Neural crest cell (in vitro differentiated cells): Measurements from ENCODE around the gene SMARCAL1. TPM values are rescaled to one million over a fixed set of nuclear protein-coding genes. Genes with fewer than 3 reads are reported as not detected.
"Not testable (repeated sequence)": the region's sequence is repeated elsewhere in the genome, so short reads cannot be mapped to it uniquely, and the experiment has no call there.

Experiments
- DNase-seq: peaks from one replicate; pipeline ENCODE4 v3.0.0; 2021; ENCODE audit warnings: low read depth, mixed read lengths, low spot score
- H3K27ac Mint-ChIP-seq: one replicate; pipeline ENCODE4 v1.8.0; 2021; ENCODE audit warnings: mild to moderate bottlenecking, mixed read lengths; ENCODE audit not compliant: unreplicated experiment
- H3K27me3 Mint-ChIP-seq: 2 replicates; pipeline ENCODE4 v1.8.0; 2021; ENCODE audit warnings: low read depth, mild to moderate bottlenecking, mixed read lengths
- H3K36me3 Mint-ChIP-seq: 2 replicates; pipeline ENCODE4 v1.8.0; 2021; ENCODE audit warnings: low read depth, mild to moderate bottlenecking, mixed read lengths
- H3K4me1 Mint-ChIP-seq: 2 replicates; pipeline ENCODE4 v1.8.0; 2021; ENCODE audit warnings: mixed read lengths
- H3K4me3 Mint-ChIP-seq: one replicate; pipeline ENCODE4 v1.8.0; 2021; ENCODE audit warnings: mild to moderate bottlenecking, mixed read lengths
- H3K9me3 Mint-ChIP-seq: 2 replicates; pipeline ENCODE4 v1.8.0; 2021; ENCODE audit warnings: mixed read lengths
- total RNA-seq: library from RNA; stranded (reverse); gene quantifications from 2 replicates; pipeline ENCODE4 v1.2.1, GENCODE V29; 2021
- TF ChIP-seq, protein P1 (sequence below): fragments of 200-600 bp; sonication (generic); conservative IDR thresholded peaks from 2 replicates; pipeline ENCODE4 v1.5.0; 2021; ENCODE audit warnings: antibody characterized with exemption, mild to moderate bottlenecking

Gene SMARCAL1
- total RNA-seq, 1 donor from 2014 or later = 30.6 TPM

- Mint-ChIP-seq H3K9me3 (no peaks in the 10 kb centered on the region), H3K36me3 (peaks cover 4% of the 10 kb centered on the region), H3K27me3 (no peaks in the 10 kb centered on the region), H3K27ac (no peak overlapping the region), H3K4me1 (peaks cover 24% of the 10 kb centered on the region), H3K4me3 (peak overlapping the region; percentile 10)
- no peak for DNase-seq
- TF ChIP-seq, protein P1, sequence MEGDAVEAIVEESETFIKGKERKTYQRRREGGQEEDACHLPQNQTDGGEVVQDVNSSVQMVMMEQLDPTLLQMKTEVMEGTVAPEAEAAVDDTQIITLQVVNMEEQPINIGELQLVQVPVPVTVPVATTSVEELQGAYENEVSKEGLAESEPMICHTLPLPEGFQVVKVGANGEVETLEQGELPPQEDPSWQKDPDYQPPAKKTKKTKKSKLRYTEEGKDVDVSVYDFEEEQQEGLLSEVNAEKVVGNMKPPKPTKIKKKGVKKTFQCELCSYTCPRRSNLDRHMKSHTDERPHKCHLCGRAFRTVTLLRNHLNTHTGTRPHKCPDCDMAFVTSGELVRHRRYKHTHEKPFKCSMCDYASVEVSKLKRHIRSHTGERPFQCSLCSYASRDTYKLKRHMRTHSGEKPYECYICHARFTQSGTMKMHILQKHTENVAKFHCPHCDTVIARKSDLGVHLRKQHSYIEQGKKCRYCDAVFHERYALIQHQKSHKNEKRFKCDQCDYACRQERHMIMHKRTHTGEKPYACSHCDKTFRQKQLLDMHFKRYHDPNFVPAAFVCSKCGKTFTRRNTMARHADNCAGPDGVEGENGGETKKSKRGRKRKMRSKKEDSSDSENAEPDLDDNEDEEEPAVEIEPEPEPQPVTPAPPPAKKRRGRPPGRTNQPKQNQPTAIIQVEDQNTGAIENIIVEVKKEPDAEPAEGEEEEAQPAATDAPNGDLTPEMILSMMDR = peak; percentile 87
Measured at GRCh38 chr2:216516730-216517350, 104.6 kb downstream of the SMARCAL1 start.

- Mint-ChIP-seq H3K36me3 (peaks cover 4% of the 10 kb centered on the region), H3K9me3 (no peaks in the 10 kb centered on the region), H3K27ac (no peak overlapping the region), H3K4me3 (no peak overlapping the region), H3K27me3 (no peaks in the 10 kb centered on the region), H3K4me1 (peaks cover 24% of the 10 kb centered on the region)
- TF ChIP-seq, protein P1 = no peak
- no peak for DNase-seq
Measured at GRCh38 chr2:216517447-216518225, 105.4 kb downstream of the SMARCAL1 start.

DNA sequence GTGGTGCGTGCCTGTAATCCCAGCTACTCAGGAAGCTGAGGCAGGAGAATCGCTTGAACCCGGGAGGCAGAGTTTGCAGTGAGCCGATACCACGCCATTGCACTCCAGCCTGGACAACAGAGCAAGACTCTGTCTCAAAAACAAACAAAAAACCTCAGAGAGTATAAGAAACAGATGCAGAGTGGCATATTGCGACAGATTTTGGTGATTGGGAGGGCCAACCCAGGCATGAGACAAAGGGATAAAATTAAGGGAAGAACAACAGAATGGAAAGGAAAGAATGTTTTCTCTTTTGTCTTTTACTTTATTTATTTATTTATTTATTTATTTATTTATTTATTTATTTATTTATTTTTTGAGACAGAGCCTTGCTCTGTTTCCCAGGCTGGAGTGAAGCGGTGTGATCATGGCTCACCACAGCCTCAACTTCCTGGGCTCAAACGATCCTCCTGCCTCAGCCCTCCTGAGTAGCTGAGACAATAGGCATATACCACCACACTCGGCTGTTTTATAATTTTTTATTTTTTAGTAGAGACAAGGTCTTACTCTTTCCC is 106.4 kb downstream of the SMARCAL1 start:
- not testable (repeated sequence) for H3K36me3 Mint-ChIP-seq, H3K9me3 Mint-ChIP-seq, H3K27ac Mint-ChIP-seq, DNase-seq, H3K4me3 Mint-ChIP-seq, H3K27me3 Mint-ChIP-seq
- H3K4me1 Mint-ChIP-seq = peaks cover 24% of the 10 kb centered on the region

GRCh38 chr2:216519154-216519762 is 107.0 kb downstream of the SMARCAL1 start:
- DNase-seq = peak; percentile 64
- Mint-ChIP-seq H3K36me3 (peaks cover 4% of the 10 kb centered on the region), H3K4me3 (no peak overlapping the region), H3K27me3 (no peaks in the 10 kb centered on the region), H3K27ac (no peak overlapping the region), H3K9me3 (no peaks in the 10 kb centered on the region), H3K4me1 (peaks cover 24% of the 10 kb centered on the region)
- TF ChIP-seq, protein P1 = peak; percentile 89

DNA sequence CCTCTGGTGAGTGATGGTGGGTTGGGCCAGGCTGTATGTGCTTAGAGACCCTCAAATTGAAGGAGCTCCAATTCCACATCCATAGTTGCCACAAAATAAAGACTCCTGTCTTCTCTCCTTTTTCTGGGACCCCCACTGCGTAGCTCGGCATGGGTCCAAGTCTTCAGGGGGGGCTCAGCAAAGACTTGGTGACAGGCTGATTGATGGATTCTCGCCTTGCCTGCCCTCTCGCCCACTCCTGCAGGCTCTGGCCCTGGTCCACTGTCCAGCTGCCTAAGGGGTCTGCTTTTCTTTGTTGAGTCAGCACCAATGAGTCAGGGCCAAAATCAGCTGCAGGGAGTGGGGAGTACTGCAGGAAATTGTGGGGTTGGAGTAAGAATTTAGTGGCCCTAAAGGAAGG is 107.8 kb downstream of the SMARCAL1 start:
- TF ChIP-seq, protein P1 = no peak
- no peak for DNase-seq
- Mint-ChIP-seq H3K4me1 (peaks cover 24% of the 10 kb centered on the region), H3K4me3 (no peak overlapping the region), H3K36me3 (peaks cover 4% of the 10 kb centered on the region), H3K27me3 (no peaks in the 10 kb centered on the region), H3K9me3 (no peaks in the 10 kb centered on the region), H3K27ac (peak overlapping the region; percentile 65)
